Osteocyte (in vitro differentiated cells): ENCODE results near the gene SIK3. TPM values are rescaled to one million over a fixed set of nuclear protein-coding genes. Genes with fewer than 3 reads are reported as not detected.

ENCODE experiments used
- DNase-seq: peaks from one replicate; pipeline ENCODE4 v3.0.0; 2021; ENCODE audit warnings: mixed read lengths; ENCODE audit not compliant: unreplicated experiment; ENCODE audit errors: extremely low spot score
- H3K27ac Mint-ChIP-seq: one replicate; pipeline ENCODE4 v1.8.0; 2021; ENCODE audit warnings: mild to moderate bottlenecking, mixed read lengths; ENCODE audit not compliant: unreplicated experiment
- H3K27me3 Mint-ChIP-seq: one replicate; pipeline ENCODE4 v1.8.0; 2021; ENCODE audit warnings: mixed read lengths; ENCODE audit not compliant: unreplicated experiment
- H3K36me3 Mint-ChIP-seq: one replicate; pipeline ENCODE4 v1.8.0; 2021; ENCODE audit warnings: mixed read lengths; ENCODE audit not compliant: unreplicated experiment
- H3K4me1 Mint-ChIP-seq: one replicate; pipeline ENCODE4 v1.8.0; 2021; ENCODE audit warnings: mixed read lengths; ENCODE audit not compliant: unreplicated experiment
- H3K4me3 Mint-ChIP-seq: one replicate; pipeline ENCODE4 v1.8.0; 2021; ENCODE audit warnings: mild to moderate bottlenecking, moderate library complexity, mixed read lengths; ENCODE audit not compliant: unreplicated experiment
- H3K9me3 Mint-ChIP-seq: one replicate; pipeline ENCODE4 v1.8.0; 2021; ENCODE audit warnings: mixed read lengths; ENCODE audit not compliant: unreplicated experiment
- total RNA-seq: library from RNA; stranded (reverse); gene quantifications from 2 replicates; pipeline ENCODE4 v1.2.1, GENCODE V29; 2021
- TF ChIP-seq, protein P1 (sequence below): fragments of 200-600 bp; sonication (generic); IDR thresholded peaks from 2 replicates; pipeline ENCODE4 v1.5.0; 2021; ENCODE audit warnings: antibody characterized with exemption, mild to moderate bottlenecking, moderate library complexity

The SIK3 gene
- total RNA-seq, 1 donor from 2014 or later, result 29.5 TPM

DNA sequence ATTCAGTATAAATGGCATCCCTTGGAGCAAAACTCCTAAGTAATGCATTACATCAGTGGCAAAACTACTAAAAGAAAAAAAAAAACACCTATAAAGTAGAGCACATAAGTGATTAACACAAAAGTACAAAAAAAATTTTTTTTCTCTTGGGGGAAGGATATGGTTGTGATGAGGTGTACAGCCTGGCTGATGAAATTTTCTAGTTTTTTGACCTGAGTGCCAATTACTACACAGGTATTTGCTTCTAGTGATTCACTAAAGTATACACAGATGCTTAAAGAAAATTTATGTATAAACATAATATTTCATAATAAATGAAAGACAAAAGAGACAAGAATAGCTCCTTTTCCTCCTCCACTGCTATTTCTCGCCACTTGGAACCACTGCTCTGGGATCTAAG, 189.0 kb downstream of the SIK3 start:
- Mint-ChIP-seq H3K27me3 (no peaks in the 10 kb centered on the region), H3K9me3 (peaks cover 3% of the 10 kb centered on the region), H3K4me3 (no peak overlapping the region)

DNA sequence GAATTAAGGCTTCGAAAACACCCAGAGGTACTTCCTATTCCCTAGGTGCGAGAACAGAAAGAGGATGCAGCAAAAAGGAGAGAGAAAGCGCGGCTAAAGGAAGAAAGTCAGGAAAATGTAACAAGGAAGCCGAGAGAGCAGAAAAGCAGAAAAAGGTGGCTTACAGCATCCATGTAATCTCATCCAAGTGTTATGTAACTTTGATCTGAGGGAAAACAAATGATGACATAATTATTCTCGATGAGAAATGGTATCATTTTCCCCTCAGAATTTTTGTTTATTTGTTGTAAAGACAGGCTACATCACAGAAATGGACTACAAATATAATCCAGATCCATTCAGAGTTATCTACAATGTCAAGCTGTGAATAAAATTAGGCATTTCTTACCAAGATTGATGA, 191.7 kb downstream of the SIK3 start:
- H3K4me1 Mint-ChIP-seq, result peaks cover 3% of the 10 kb centered on the region
- no peaks in the 10 kb centered on the region for H3K27me3 Mint-ChIP-seq
- no peak for DNase-seq
- no peak overlapping the region for H3K4me3 Mint-ChIP-seq
- peaks cover 3% of the 10 kb centered on the region for H3K9me3 Mint-ChIP-seq
- TF ChIP-seq, protein P1, sequence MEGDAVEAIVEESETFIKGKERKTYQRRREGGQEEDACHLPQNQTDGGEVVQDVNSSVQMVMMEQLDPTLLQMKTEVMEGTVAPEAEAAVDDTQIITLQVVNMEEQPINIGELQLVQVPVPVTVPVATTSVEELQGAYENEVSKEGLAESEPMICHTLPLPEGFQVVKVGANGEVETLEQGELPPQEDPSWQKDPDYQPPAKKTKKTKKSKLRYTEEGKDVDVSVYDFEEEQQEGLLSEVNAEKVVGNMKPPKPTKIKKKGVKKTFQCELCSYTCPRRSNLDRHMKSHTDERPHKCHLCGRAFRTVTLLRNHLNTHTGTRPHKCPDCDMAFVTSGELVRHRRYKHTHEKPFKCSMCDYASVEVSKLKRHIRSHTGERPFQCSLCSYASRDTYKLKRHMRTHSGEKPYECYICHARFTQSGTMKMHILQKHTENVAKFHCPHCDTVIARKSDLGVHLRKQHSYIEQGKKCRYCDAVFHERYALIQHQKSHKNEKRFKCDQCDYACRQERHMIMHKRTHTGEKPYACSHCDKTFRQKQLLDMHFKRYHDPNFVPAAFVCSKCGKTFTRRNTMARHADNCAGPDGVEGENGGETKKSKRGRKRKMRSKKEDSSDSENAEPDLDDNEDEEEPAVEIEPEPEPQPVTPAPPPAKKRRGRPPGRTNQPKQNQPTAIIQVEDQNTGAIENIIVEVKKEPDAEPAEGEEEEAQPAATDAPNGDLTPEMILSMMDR, result no peak
- H3K27ac Mint-ChIP-seq, result no peak overlapping the region
- H3K36me3 Mint-ChIP-seq, result peaks cover 3% of the 10 kb centered on the region

More for the DNA sequence above, 189.0 kb downstream of the SIK3 start:
- Mint-ChIP-seq H3K27ac (no peak overlapping the region), H3K36me3 (peaks cover 3% of the 10 kb centered on the region), H3K4me1 (peaks cover 2% of the 10 kb centered on the region)
- DNase-seq, result no peak
- TF ChIP-seq, protein P1, result no peak

DNA sequence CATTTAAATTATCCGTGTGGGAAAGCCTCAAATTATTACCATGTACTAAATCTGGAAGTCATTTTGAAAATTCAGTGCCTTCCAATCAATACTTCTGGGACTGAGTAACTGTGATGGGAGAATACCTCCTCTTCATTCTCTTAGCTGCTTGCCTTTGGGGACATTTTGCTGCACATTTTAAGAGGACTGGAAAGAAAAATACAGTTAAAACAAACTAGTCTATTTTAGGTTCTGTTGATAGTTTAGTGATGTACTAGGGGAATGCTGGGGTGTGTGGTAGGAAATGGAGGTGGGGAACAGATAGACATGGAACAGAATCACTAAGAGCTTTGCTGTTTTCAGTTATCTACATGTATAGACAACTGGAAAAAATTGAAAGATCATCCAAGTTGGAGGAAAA, 195.1 kb downstream of the SIK3 start:
- no peaks in the 10 kb centered on the region for H3K27me3 Mint-ChIP-seq
- TF ChIP-seq, protein P1, result no peak
- no peak for DNase-seq
- H3K4me1 Mint-ChIP-seq, result peaks cover 3% of the 10 kb centered on the region
- H3K4me3 Mint-ChIP-seq, result no peak overlapping the region
- H3K9me3 Mint-ChIP-seq, result peaks cover 14% of the 10 kb centered on the region
- H3K36me3 Mint-ChIP-seq, result peaks cover 15% of the 10 kb centered on the region
- no peak overlapping the region for H3K27ac Mint-ChIP-seq

- TF ChIP-seq, protein P1, result no peak
- DNase-seq, result no peak
- H3K36me3 Mint-ChIP-seq, result peaks cover 15% of the 10 kb centered on the region
- H3K4me3 Mint-ChIP-seq, result no peak overlapping the region
- peaks cover 3% of the 10 kb centered on the region for H3K4me1 Mint-ChIP-seq
- H3K9me3 Mint-ChIP-seq, result peaks cover 14% of the 10 kb centered on the region
- no peaks in the 10 kb centered on the region for H3K27me3 Mint-ChIP-seq
- no peak overlapping the region for H3K27ac Mint-ChIP-seq
Observed at GRCh38 chr11:116901964-116902688, 196.1 kb downstream of the SIK3 start.

GRCh38 chr11:116901211-116901610, 197.0 kb downstream of the SIK3 start:
- H3K4me1 Mint-ChIP-seq, result peaks cover 3% of the 10 kb centered on the region
- no peak overlapping the region for H3K27ac Mint-ChIP-seq
- peaks cover 19% of the 10 kb centered on the region for H3K36me3 Mint-ChIP-seq
- no peak for DNase-seq
- no peak overlapping the region for H3K4me3 Mint-ChIP-seq
- peaks cover 14% of the 10 kb centered on the region for H3K9me3 Mint-ChIP-seq
- TF ChIP-seq, protein P1, result no peak
- no peaks in the 10 kb centered on the region for H3K27me3 Mint-ChIP-seq
